C4-2B (cell line): ENCODE results near the gene SULT1C4.

ENCODE experiments used
- CTCF ChIP-seq: fragments of 450-650 bp; conservative IDR thresholded peaks from 2 replicates; pipeline ENCODE4 v1.5.1; 2017; ENCODE audit warnings: mild to moderate bottlenecking
- ZFX ChIP-seq: fragments of 450-650 bp; IDR thresholded peaks from 2 replicates; pipeline ENCODE4 v1.6.1; 2017

- TF ChIP-seq CTCF (no peak), ZFX (no peak)
Observed at GRCh38 chr2:108363908-108364225, 13.9 kb upstream of the SULT1C4 start.
